GM18498 (cell line): ENCODE results near the gene CCDC40.
A peak's percentile ranks its signal among the peaks of the same experiment; 100 is the strongest.

Source experiments
- ATAC-seq: cut with Tn5 transposase; IDR thresholded peaks from one replicate; pipeline ENCODE4 v1.9.1; 2021; ENCODE audit warnings: mild to moderate bottlenecking, moderate library complexity; ENCODE audit not compliant: unreplicated experiment

CCDC40 gene

GRCh38 chr17:80101011-80101945 is 64.8 kb downstream of the CCDC40 start, which contains the start of gene GAA:
TSS of gene GAA (plus strand) at chr17:80101581. CDS start at chr17:80104587, 3,006 bp downstream.
- ATAC-seq, result peak; percentile 84

DNA sequence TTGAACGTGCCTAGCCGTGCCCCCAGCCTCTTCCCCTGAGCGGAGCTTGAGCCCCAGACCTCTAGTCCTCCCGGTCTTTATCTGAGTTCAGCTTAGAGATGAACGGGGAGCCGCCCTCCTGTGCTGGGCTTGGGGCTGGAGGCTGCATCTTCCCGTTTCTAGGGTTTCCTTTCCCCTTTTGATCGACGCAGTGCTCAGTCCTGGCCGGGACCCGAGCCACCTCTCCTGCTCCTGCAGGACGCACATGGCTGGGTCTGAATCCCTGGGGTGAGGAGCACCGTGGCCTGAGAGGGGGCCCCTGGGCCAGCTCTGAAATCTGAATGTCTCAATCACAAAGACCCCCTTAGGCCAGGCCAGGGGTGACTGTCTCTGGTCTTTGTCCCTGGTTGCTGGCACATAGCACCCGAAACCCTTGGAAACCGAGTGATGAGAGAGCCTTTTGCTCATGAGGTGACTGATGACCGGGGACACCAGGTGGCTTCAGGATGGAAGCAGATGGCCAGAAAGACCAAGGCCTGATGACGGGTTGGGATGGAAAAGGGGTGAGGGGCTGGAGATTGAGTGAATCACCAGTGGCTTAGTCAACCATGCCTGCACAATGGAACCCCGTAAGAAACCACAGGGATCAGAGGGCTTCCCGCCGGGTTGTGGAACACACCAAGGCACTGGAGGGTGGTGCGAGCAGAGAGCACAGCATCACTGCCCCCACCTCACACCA is 65.7 kb downstream of the CCDC40 start:
- ATAC-seq, result no peak

GRCh38 chr17:80102664-80103448 is 66.4 kb downstream of the CCDC40 start:
- ATAC-seq, result no peak

DNA sequence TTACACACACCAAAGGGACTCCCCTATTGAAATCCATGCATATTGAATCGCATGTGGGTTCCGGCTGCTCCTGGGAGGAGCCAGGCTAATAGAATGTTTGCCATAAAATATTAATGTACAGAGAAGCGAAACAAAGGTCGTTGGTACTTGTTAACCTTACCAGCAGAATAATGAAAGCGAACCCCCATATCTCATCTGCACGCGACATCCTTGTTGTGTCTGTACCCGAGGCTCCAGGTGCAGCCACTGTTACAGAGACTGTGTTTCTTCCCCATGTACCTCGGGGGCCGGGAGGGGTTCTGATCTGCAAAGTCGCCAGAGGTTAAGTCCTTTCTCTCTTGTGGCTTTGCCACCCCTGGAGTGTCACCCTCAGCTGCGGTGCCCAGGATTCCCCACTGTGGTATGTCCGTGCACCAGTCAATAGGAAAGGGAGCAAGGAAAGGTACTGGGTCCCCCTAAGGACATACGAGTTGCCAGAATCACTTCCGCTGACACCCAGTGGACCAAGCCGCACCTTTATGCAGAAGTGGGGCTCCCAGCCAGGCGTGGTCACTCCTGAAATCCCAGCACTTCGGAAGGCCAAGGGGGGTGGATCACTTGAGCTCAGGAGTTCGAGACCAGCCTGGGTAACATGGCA is 67.1 kb downstream of the CCDC40 start:
- ATAC-seq, result no peak

DNA sequence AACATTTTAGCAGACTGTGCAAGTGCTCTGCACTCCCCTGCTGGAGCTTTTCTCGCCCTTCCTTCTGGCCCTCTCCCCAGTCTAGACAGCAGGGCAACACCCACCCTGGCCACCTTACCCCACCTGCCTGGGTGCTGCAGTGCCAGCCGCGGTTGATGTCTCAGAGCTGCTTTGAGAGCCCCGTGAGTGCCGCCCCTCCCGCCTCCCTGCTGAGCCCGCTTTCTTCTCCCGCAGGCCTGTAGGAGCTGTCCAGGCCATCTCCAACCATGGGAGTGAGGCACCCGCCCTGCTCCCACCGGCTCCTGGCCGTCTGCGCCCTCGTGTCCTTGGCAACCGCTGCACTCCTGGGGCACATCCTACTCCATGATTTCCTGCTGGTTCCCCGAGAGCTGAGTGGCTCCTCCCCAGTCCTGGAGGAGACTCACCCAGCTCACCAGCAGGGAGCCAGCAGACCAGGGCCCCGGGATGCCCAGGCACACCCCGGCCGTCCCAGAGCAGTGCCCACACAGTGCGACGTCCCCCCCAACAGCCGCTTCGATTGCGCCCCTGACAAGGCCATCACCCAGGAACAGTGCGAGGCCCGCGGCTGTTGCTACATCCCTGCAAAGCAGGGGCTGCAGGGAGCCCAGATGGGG is 68.0 kb downstream of the CCDC40 start:
- ATAC-seq, result no peak

DNA sequence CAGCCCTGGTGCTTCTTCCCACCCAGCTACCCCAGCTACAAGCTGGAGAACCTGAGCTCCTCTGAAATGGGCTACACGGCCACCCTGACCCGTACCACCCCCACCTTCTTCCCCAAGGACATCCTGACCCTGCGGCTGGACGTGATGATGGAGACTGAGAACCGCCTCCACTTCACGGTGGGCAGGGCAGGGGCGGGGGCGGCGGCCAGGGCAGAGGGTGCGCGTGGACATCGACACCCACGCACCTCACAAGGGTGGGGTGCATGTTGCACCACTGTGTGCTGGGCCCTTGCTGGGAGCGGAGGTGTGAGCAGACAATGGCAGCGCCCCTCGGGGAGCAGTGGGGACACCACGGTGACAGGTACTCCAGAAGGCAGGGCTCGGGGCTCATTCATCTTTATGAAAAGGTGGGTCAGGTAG is 68.5 kb downstream of the CCDC40 start:
- no peak for ATAC-seq

DNA sequence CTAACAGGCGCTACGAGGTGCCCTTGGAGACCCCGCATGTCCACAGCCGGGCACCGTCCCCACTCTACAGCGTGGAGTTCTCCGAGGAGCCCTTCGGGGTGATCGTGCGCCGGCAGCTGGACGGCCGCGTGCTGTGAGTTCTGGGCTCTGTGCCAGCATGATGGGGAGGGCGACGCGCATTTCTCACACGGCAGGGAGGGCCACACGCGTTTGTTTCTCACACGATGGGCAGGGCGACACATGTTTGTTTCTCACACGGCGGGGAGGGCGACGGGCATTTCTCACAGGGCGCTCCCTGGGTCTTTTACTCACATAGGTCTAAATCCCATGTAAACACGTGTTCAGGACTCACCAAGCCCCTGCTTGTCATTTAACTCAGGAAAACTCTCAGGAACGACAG is 69.3 kb downstream of the CCDC40 start:
- ATAC-seq, result no peak

DNA sequence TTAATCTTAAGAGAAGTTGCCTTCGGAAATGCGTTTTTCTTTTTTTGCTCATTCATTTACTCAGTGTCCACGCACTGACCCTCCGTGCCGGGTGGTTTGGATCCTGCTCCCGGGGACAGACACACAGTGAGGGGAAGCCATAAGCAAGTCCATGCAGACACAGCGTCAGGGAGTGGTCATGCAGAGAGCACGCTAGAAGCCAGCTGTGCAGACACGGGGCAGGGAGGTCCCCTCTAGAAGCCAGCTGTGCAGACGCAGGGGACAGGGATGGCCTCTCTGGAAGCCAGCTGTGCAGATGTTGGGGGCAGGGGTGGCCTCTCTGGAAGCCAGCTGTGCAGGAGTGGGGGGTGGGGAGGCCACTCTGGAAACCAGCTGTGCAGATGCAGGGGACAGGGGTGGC is 69.7 kb downstream of the CCDC40 start:
- ATAC-seq, result no peak

- no peak for ATAC-seq
Observed at GRCh38 chr17:80106751-80107150, 70.3 kb downstream of the CCDC40 start.

DNA sequence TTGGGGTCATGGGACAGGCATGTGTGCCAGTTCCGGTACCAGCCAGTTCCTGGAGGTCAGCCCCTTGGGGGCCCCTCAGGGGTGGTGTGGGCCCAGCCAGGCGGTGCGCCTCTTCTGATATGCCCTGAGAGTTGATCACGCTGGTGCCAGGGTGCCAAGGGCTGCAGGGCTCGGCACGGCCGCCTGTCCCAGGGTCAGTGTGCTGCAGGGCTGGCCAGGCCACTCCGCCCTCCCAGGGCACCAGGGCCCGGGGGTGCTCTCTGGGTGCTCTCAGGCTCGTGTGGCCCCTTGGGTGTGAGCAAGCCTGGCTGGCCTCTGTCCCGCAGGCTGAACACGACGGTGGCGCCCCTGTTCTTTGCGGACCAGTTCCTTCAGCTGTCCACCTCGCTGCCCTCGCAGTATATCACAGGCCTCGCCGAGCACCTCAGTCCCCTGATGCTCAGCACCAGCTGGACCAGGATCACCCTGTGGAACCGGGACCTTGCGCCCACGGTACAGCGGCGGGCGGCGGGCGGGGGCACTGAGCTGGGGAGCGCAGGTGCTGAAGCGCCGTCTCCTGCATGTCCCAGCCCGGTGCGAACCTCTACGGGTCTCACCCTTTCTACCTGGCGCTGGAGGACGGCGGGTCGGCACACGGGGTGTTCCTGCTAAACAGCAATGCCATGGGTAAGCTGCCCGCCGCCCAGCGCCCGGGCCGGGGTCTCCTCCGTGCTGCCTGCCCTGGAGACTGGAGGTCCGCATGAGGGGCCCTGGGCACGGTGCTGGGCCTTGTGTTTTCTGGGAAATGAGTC is 71.0 kb downstream of the CCDC40 start:
- no peak for ATAC-seq

DNA sequence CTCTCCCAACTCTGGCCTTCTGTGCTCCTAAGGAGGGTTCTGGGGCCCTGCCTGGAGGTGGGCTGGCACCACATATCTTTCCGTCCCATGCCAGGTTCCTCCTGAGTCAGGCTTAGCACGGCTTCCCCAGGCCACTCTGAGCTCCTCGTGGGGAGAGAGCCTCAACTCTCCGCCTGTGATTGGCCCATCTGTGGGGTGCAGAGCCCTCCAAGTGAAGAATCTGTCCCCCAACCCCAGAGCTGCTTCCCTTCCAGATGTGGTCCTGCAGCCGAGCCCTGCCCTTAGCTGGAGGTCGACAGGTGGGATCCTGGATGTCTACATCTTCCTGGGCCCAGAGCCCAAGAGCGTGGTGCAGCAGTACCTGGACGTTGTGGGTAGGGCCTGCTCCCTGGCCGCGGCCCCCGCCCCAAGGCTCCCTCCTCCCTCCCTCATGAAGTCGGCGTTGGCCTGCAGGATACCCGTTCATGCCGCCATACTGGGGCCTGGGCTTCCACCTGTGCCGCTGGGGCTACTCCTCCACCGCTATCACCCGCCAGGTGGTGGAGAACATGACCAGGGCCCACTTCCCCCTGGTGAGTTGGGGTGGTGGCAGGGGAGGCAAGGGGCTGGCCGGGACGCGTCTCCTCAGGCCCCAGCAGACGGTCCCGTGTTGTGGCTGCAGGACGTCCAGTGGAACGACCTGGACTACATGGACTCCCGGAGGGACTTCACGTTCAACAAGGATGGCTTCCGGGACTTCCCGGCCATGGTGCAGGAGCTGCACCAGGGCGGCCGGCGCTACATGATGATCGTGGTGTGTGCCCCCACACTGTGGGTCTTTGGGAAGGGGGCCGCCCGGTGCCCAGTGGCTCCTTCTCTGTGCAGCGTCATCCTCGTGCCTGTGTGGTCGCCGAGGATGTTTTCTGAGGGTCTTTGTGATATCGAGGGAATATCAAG is 71.9 kb downstream of the CCDC40 start:
- ATAC-seq, result no peak

DNA sequence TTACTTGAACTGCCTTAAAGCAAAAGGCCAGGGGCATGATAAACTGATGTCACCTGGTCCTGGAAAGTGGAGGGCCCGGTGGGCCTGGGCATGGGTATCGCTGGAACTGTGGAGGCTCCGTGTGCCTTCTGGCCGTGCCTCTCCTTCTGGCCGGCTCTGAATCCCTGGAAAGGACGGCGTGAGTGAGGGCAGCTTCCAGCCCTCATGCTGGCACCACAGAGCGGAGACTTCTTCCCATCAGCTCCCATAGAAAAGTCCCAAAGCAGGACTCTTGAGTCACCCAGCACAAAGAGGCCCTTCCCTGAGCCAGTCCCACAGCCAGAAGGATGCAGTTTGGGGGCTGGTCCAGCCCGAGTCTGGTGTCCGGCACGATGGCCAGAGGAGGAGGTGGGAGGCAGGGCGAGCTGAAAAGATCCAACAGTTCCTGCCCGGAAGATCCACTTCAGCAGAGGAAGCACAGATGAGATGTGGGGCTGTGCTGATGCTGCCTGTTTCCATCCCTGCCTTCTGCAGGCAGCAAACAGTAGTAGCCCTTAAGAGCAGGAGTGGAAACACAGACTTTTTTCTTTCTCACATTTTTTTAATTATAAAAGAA is 72.7 kb downstream of the CCDC40 start:
- ATAC-seq, result no peak

DNA sequence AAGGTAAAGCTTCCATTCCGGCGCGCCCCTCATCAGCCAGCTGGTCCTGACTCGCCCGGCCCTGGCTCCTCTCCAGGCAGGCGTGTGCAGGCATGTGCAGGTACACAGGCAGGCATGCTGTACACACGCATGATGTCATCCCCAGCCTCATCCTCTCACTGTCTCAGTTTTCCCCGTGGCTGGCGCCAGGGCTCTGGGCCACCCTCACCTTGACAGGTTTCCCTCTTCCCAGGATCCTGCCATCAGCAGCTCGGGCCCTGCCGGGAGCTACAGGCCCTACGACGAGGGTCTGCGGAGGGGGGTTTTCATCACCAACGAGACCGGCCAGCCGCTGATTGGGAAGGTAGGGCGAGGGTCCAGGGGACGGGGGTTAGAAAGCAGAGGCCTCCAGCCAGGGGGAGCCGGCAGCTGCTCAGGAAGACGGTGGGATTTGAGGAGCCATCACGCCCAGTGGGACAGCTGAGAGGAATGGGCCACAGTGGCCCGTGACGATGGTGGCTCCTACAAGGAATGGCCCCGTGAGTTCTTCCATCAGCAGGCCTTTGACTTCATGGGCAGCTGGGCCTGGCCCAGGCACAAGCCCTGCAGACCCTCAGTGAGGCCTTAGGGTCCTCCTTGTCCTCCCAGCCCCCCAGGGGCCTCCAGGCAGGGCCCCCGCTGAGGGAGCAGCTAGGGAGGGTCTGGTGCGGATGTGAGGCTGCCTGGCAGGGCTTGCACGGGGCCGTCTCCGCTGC is 73.4 kb downstream of the CCDC40 start:
- ATAC-seq, result no peak

DNA sequence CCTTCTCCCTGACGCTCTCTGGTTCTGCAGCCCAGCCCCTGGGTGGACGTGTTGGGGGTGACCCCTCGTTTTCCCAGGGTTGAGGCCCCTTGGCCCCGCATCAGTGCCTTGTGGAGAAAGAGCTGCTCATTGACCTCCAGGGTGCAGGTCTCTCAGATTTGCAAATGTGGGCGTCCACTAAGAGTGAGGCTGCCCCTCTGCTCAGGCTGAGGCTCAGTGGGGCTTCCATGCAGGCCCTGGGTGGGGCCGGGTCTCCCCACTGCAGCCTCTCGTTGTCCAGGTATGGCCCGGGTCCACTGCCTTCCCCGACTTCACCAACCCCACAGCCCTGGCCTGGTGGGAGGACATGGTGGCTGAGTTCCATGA is 74.0 kb downstream of the CCDC40 start:
- no peak for ATAC-seq

DNA sequence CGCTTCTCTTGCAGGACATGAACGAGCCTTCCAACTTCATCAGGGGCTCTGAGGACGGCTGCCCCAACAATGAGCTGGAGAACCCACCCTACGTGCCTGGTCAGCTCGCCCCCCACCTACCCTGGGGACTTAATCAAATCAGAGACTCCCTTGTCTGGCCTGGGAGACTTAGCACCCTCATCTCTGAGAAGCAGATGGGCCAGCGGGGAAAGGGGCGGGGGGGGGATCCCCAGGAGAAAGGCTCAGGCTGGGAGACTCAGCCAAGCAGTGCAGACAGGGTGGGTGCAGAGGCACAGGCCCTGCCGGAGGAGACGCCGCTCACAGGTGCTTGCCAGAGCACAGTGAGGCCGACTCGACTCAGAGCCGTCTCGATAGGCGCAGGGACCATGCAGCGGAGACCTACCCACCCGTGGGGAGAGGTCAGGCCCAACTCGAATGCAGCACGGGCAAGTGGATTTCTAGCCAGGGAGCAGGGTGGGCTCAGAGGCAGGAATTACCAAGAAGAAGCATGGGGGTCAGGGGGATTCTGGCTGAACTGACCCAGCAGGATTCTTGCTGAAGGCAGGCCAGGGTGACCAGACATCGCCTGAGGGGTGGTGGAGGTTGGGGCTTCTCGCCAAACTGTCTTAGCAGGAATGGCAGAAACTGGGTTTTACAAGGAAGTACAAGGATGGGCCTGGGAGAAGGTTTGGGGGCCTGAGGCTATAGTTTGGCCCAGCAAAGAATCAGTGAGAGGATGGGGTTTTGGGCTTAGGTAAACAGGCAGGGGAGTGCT is 74.7 kb downstream of the CCDC40 start:
- no peak for ATAC-seq

- ATAC-seq, result no peak
Observed at GRCh38 chr17:80111702-80112470, 75.4 kb downstream of the CCDC40 start.
